HG02610 (cell line): ENCODE results near the gene IDI2.
"Not testable (repeated sequence)": the region's sequence is repeated elsewhere in the genome, so short reads cannot be mapped to it uniquely, and the experiment has no call there.

Experiments used
- ATAC-seq: cut with Tn5 transposase; IDR thresholded peaks from one replicate; pipeline ENCODE4 v1.9.1; 2021; ENCODE audit warnings: mild to moderate bottlenecking, moderate library complexity; ENCODE audit not compliant: unreplicated experiment

IDI2 gene

GRCh38 chr10:1009947-1010346, 15.7 kb downstream of the IDI2 start:
- not testable (repeated sequence) for ATAC-seq

- no peak for ATAC-seq
Measured at GRCh38 chr10:1009071-1009494, 16.6 kb downstream of the IDI2 start.

- ATAC-seq = no peak
Measured at GRCh38 chr10:1007583-1007982, 18.1 kb downstream of the IDI2 start.

- ATAC-seq = no peak
Measured at GRCh38 chr10:1006573-1006972, 19.1 kb downstream of the IDI2 start.

- no peak for ATAC-seq
Measured at GRCh38 chr10:1003884-1004670, 21.6 kb downstream of the IDI2 start.

GRCh38 chr10:1002425-1003006, 23.1 kb downstream of the IDI2 start:
- ATAC-seq = no peak

GRCh38 chr10:997266-998022, 28.2 kb downstream of the IDI2 start:
- ATAC-seq = no peak

- no peak for ATAC-seq
Measured at GRCh38 chr10:996031-996430, 29.6 kb downstream of the IDI2 start.

GRCh38 chr10:995559-995926, 30.1 kb downstream of the IDI2 start:
- no peak for ATAC-seq

GRCh38 chr10:994836-995558, 30.7 kb downstream of the IDI2 start:
- ATAC-seq = no peak

GRCh38 chr10:992871-993270, 32.8 kb downstream of the IDI2 start:
- ATAC-seq = no peak

GRCh38 chr10:992467-992866, 33.2 kb downstream of the IDI2 start:
- ATAC-seq = no peak

- no peak for ATAC-seq
Measured at GRCh38 chr10:990808-991207, 34.9 kb downstream of the IDI2 start.

- peak; percentile 15 for ATAC-seq
Measured at GRCh38 chr10:988667-989545, 36.8 kb downstream of the IDI2 start.

GRCh38 chr10:987870-988666, 37.6 kb downstream of the IDI2 start, which contains the start of gene GTPBP4:
Gene GTPBP4 (plus strand): TSS chr10:988434. CDS start chr10:988480, 46 bp downstream.
- peak; percentile 92 for ATAC-seq

- ATAC-seq = no peak
Measured at GRCh38 chr10:987620-987869, 38.1 kb downstream of the IDI2 start.

- no peak for ATAC-seq
Measured at GRCh38 chr10:986881-987619, 38.6 kb downstream of the IDI2 start.

GRCh38 chr10:986137-986825, 39.4 kb downstream of the IDI2 start:
- no peak for ATAC-seq
